GM18867 (cell line): ENCODE data around the gene ATP6V0D1.
"Not testable (repeated sequence)": the region's sequence is repeated elsewhere in the genome, so short reads cannot be mapped to it uniquely, and the experiment has no call there.

ENCODE experiments used
- ATAC-seq: cut with Tn5 transposase; IDR thresholded peaks from one replicate; pipeline ENCODE4 v1.9.1; 2021; ENCODE audit warnings: mild to moderate bottlenecking, moderate library complexity; ENCODE audit not compliant: unreplicated experiment

ATP6V0D1 gene

GRCh38 chr16:67480833-67481560 is at the start of gene ATP6V0D1:
TSS of gene ATP6V0D1 (minus strand) at chr16:67481157. CDS start at chr16:67481086, 71 bp downstream.
- ATAC-seq, result peak; percentile 92

- ATAC-seq, result no peak
These were observed 49.3 kb upstream of the ATP6V0D1 start for GRCh38 chr16:67530013-67530939.

GRCh38 chr16:67529582-67530012 is 48.6 kb upstream of the ATP6V0D1 start:
- ATAC-seq, result no peak

GRCh38 chr16:67528870-67529581 is 48.1 kb upstream of the ATP6V0D1 start:
- no peak for ATAC-seq

GRCh38 chr16:67528222-67528869 is 47.4 kb upstream of the ATP6V0D1 start, which contains the start of gene RIPOR1:
TSS of gene RIPOR1 (plus strand) at chr16:67528829. CDS start at chr16:67538447, 9,618 bp downstream.
- ATAC-seq, result no peak

- ATAC-seq, result no peak
These were observed 45.3 kb upstream of the ATP6V0D1 start for GRCh38 chr16:67526149-67526791.

GRCh38 chr16:67525176-67525860 is 44.4 kb upstream of the ATP6V0D1 start:
- ATAC-seq, result no peak

- peak; percentile 65 for ATAC-seq
These were observed 40.3 kb upstream of the ATP6V0D1 start for GRCh38 chr16:67521095-67521804.

- ATAC-seq, result no peak
These were observed 38.3 kb upstream of the ATP6V0D1 start for GRCh38 chr16:67519242-67519641.

GRCh38 chr16:67518676-67519075 is 37.7 kb upstream of the ATP6V0D1 start:
- no peak for ATAC-seq

GRCh38 chr16:67517661-67518423 is 36.9 kb upstream of the ATP6V0D1 start:
- ATAC-seq, result peak; percentile 48

- no peak for ATAC-seq
These were observed 36.1 kb upstream of the ATP6V0D1 start for GRCh38 chr16:67517155-67517445.

- ATAC-seq, result no peak
These were observed 35.6 kb upstream of the ATP6V0D1 start for GRCh38 chr16:67516296-67517154.

GRCh38 chr16:67514382-67514828 is 33.4 kb upstream of the ATP6V0D1 start:
- ATAC-seq, result no peak

GRCh38 chr16:67513892-67514291 is 32.9 kb upstream of the ATP6V0D1 start:
- not testable (repeated sequence) for ATAC-seq

GRCh38 chr16:67509016-67509415 is 28.1 kb upstream of the ATP6V0D1 start:
- ATAC-seq, result no peak

GRCh38 chr16:67506468-67506867 is 25.5 kb upstream of the ATP6V0D1 start:
- no peak for ATAC-seq
